GM12873 (cell line): ENCODE data around the gene UBALD1.

ENCODE experiments used
- CTCF ChIP-seq: IDR thresholded peaks from 2 replicates; pipeline ENCODE4 v1.5.1; 2012; ENCODE audit warnings: low read depth, mild to moderate bottlenecking, moderate library complexity, low read length, control low read depth; ENCODE audit not compliant: insufficient read depth; ENCODE audit errors: missing control alignments

Gene UBALD1

DNA sequence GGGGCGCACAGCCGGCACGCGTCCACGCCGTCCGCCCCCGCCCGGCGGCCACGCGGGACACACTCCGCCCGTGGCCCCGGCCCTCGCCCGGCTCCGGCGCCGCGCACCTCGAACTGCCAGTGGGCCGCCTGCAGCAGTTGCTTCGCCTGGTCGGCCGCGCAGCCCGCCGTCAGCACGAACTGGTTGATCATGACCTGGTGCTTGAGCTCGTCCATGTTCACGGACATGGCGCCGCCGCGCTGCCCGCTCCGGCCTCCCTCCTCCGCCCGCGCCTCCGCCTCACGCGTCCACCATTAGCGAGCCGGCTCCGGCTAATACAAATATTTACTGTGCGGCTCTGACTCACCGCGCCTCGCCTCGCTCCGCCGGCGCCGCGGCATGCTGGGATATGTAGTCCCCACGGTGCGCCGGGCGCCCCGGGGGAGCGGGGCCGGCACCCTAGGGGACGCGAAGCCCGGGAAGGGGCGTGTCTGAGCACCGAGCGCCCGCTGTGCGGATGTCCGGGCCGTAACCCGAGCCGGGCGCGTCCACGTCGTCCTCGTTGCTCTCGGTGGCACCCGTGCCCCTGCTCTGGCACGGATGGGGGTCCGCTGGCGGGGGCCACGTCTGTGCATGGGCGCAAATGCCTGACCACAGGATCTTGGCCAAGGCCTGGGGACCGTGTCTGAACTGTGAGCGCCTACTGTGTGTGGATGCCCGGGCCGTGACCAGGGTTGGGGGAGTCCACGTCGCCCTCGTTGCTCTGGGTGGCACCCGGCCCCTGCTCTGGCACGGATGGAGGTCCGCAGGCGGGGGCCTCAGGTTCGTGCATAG, at the start of gene UBALD1:
Gene UBALD1 (minus strand): TSS at position 318 of the 813 bp plus-strand sequence. CDS start 91 bp downstream, at position 227.
- TF ChIP-seq CTCF, result no peak

DNA sequence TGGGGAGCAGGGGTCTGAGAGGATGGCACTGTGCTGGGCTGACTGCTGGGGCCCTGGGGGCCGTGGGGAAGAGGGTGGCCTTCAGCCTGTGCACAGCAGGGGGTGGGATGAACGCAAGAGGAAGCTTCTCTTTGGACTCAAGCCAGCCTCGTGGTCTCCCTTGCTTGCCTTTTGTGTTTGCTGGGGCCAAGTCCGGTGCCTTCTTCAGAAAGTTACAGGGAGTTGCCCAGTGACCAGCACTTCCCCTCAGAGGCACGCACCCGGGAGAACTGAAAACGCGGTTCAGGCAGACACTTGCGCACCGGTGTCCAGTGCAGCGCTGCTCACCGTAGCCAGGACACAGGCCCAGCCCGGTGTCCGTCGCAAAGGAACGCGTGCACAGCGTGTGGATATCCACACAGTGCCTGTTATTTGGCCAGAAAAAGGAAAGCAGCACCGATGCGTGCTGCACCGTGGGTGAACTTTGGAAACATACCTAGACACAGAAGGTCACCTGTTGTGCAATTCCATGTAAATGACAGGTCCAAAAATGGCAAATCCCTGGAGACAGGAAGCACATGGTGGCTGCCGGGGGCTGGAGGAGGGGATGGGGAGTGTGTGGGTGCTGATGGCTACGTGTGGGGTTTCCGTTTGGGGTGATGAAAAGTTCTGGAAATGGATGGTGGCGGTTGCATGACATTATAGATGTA, 49.2 kb upstream of the UBALD1 start:
- TF ChIP-seq CTCF, result no peak

DNA sequence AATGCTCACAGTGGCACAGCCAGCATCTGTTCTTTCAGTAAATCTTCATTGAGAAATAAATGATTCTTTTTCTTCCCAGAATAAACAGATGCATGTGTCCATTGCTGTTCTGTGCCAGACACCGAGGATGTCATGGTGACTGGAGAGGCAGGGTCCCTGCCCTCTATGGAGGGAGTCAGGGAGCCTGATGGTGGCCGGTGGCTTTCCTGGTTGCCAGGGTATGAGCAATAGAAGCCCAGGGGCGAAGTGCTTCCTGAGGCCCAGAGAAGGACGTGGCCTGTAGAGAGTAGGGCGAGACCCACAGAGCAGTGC, 48.7 kb upstream of the UBALD1 start:
- TF ChIP-seq CTCF, result no peak

DNA sequence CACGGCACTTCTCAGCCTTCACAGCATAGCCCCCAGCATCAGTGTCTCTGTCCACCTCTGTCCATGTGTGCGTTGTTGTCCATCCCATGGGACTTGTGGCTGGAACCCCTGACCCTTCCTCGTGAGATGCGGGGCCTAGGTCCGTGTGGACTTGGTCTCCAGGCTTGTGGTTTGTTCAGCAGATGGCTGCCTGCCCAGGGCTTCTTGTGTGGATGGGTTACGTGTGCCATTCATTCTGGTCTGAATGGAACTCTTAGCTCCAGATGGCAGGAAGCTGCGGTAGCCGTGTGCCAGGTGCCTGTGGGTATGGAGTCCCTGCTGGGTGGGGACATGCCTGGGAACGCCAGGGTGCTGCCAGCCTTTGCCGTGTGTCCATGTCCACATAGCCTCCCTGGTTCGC, 47.0 kb upstream of the UBALD1 start:
- TF ChIP-seq CTCF, result no peak

GRCh38 chr16:4660454-4661007, 45.8 kb upstream of the UBALD1 start:
- TF ChIP-seq CTCF, result no peak

DNA sequence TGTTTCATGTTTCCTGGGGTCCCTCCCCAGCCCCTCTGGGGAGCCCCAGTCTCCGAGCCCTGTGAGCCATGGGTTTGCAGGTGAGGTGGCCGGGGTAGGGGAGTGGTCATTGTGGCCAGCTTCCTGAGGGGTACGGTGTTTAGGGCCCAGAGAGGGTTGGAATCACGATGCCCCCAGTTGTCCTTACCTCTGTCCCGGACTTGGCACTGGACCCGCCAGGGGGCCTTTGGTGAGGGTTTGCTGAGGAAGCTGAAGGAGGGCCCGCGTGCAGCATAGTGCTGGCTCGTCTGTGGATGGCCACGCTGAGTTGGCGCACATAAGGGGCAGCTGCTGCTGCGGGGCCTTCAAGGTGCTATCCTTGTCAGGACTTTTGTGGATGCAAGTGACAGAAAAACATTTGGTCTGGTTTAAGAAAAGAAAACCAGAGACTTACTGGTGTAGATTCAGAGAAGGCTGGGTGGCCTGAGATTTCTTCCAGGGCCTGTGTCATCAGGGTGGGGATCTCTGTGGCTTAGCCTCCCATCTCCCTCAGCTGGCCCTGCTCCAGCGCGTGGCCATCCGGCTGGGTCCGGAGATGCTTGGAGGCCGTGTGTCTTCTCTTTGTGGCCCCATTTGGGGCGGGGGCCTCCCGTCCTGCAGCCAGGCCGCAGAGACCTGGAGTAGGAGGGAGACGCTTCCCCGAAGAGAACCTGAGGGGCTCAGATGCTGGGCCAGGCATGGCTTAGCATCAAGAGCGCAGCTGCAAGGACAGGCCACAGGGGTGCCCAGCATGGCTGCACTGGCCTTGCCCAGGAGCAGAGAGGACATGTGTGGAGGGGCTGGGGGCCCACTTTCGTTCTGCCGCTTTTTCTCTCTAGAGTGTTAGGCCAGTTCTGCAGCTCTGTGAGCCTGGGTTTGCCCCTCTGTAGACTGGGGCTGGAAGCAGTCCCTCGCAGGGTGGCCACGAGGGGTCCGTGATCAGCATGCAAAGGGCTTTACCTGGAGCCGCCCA, 45.0 kb upstream of the UBALD1 start:
- no peak for TF ChIP-seq CTCF
